GM12874 (cell line): Measurements from ENCODE around the gene CTTN.

Experiments
- CTCF ChIP-seq: IDR thresholded peaks from 2 replicates; pipeline ENCODE4 v1.5.1; 2011; ENCODE audit warnings: low read depth, mild to moderate bottlenecking, control low read depth, low read length, moderate library complexity; ENCODE audit not compliant: insufficient read depth

Gene CTTN

GRCh38 chr11:70455354-70455753, 57.0 kb downstream of the CTTN start:
- TF ChIP-seq CTCF: no peak

GRCh38 chr11:70456921-70457532, 58.7 kb downstream of the CTTN start:
- TF ChIP-seq CTCF: no peak

GRCh38 chr11:70458736-70459135, 60.4 kb downstream of the CTTN start:
- TF ChIP-seq CTCF: no peak

GRCh38 chr11:70460111-70460510, 61.8 kb downstream of the CTTN start:
- no peak for TF ChIP-seq CTCF

GRCh38 chr11:70460964-70461363, 62.6 kb downstream of the CTTN start:
- no peak for TF ChIP-seq CTCF

GRCh38 chr11:70462818-70463477, 64.6 kb downstream of the CTTN start:
- TF ChIP-seq CTCF: no peak

GRCh38 chr11:70463478-70464255, 65.3 kb downstream of the CTTN start:
- no peak for TF ChIP-seq CTCF
